ENCODE results near the gene PFAS.

Gene PFAS

DNA sequence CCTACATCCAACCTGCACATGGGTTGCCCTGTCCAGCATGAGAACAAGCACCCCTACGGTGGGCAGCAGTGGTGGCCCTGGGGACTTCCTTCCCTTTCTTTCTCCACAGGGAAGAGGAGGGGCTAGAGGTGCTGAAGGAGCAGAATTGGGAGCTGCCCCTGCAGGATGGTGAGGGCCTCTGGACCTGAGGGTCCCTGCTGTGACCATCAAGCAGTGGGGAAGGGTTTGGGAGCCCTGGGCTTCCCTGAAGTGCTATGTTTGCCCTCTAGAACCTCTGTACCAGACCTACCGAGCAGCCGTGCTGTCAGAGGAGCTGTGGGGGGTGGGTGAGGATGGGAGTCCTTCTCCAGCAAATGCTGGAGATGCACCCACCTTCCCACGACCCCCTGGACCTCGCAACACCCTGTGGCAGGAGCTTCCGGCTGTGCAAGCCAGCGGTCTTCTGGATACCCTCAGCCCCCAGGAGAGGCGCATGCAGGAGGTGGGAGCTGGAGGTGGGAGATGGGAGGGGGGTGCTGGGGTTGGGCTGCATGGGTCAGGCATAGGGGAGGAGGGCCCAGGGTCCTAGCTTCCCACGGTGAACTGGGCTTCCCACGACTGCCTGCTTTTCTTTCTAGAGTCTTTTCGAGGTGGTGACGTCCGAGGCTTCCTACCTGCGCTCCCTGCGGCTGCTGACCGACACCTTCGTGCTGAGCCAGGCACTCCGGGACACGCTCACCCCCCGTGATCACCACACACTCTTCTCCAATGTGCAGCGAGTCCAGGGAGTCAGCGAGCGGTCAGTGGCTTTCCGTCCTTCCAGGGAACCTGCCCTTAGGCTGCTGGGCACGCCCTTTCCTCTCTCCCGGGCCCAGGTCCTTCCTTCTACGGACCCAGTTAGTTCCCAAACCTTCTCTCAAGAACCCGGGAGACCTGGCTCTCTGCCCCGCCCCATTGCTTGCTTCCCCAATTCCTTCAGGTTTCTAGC, 66.0 kb downstream of the PFAS start:
- Histone ChIP-seq H3K4me3 (replicated peaks; ENCODE audit: insufficient read depth, low read length) (no peak overlapping the region), H3K27ac (replicated peaks) (no peak overlapping the region), H3K27me3 (ENCODE audit: insufficient read depth, poor library complexity, severe bottlenecking) (no peaks in the 10 kb centered on the region)
- DNase-seq (ENCODE audit: low read depth in 1 of 2, low spot score in 1 of 2): no peak
- TF ChIP-seq, protein P1, sequence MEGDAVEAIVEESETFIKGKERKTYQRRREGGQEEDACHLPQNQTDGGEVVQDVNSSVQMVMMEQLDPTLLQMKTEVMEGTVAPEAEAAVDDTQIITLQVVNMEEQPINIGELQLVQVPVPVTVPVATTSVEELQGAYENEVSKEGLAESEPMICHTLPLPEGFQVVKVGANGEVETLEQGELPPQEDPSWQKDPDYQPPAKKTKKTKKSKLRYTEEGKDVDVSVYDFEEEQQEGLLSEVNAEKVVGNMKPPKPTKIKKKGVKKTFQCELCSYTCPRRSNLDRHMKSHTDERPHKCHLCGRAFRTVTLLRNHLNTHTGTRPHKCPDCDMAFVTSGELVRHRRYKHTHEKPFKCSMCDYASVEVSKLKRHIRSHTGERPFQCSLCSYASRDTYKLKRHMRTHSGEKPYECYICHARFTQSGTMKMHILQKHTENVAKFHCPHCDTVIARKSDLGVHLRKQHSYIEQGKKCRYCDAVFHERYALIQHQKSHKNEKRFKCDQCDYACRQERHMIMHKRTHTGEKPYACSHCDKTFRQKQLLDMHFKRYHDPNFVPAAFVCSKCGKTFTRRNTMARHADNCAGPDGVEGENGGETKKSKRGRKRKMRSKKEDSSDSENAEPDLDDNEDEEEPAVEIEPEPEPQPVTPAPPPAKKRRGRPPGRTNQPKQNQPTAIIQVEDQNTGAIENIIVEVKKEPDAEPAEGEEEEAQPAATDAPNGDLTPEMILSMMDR (IDR thresholded peaks at IDR 0.05; ENCODE audit: insufficient read depth, low read length): no peak
- TF ChIP-seq SPI1 (IDR thresholded peaks at IDR 0.05; ENCODE audit: borderline replicate concordance, low read depth): no peak
- no peak for TF ChIP-seq POLR2AphosphoS5 (IDR thresholded peaks at IDR 0.05; ENCODE audit: low read depth)
- TF ChIP-seq, protein P2, sequence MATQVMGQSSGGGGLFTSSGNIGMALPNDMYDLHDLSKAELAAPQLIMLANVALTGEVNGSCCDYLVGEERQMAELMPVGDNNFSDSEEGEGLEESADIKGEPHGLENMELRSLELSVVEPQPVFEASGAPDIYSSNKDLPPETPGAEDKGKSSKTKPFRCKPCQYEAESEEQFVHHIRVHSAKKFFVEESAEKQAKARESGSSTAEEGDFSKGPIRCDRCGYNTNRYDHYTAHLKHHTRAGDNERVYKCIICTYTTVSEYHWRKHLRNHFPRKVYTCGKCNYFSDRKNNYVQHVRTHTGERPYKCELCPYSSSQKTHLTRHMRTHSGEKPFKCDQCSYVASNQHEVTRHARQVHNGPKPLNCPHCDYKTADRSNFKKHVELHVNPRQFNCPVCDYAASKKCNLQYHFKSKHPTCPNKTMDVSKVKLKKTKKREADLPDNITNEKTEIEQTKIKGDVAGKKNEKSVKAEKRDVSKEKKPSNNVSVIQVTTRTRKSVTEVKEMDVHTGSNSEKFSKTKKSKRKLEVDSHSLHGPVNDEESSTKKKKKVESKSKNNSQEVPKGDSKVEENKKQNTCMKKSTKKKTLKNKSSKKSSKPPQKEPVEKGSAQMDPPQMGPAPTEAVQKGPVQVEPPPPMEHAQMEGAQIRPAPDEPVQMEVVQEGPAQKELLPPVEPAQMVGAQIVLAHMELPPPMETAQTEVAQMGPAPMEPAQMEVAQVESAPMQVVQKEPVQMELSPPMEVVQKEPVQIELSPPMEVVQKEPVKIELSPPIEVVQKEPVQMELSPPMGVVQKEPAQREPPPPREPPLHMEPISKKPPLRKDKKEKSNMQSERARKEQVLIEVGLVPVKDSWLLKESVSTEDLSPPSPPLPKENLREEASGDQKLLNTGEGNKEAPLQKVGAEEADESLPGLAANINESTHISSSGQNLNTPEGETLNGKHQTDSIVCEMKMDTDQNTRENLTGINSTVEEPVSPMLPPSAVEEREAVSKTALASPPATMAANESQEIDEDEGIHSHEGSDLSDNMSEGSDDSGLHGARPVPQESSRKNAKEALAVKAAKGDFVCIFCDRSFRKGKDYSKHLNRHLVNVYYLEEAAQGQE (IDR thresholded peaks at IDR 0.05; ENCODE audit: insufficient replicate concordance, low read depth): no peak
- TF ChIP-seq GABPA (IDR thresholded peaks at IDR 0.05; ENCODE audit: low read depth): no peak

DNA sequence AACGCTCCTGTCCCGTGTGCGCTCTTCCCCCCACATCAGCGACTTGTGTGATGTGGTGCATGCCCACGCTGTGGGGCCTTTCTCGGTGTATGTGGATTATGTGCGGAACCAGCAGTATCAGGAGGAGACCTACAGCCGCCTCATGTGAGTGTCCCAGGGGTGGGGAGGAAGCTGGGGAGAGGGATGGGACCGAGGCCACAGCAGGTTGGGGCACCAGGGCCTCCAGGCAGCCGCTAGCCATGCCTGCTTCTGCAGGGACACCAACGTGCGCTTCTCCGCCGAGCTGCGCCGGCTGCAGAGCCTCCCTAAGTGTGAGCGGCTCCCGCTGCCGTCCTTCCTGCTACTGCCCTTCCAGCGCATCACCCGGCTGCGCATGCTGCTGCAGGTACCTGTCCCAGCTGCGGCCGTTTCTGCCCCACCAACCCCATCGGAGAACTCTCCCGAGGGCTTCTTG, 66.7 kb downstream of the PFAS start:
- H3K27ac ChIP-seq (replicated peaks): no peak overlapping the region
- no peaks in the 10 kb centered on the region for H3K27me3 ChIP-seq (ENCODE audit: insufficient read depth, poor library complexity, severe bottlenecking)
- no peak for DNase-seq (ENCODE audit: low read depth in 1 of 2, low spot score in 1 of 2)
- TF ChIP-seq, protein P2 (IDR thresholded peaks at IDR 0.05; ENCODE audit: insufficient replicate concordance, low read depth): no peak
- TF ChIP-seq POLR2AphosphoS5 (IDR thresholded peaks at IDR 0.05; ENCODE audit: low read depth) (no peak), SPI1 (IDR thresholded peaks at IDR 0.05; ENCODE audit: borderline replicate concordance, low read depth) (no peak), GABPA (IDR thresholded peaks at IDR 0.05; ENCODE audit: low read depth) (no peak)
- TF ChIP-seq, protein P1 (IDR thresholded peaks at IDR 0.05; ENCODE audit: insufficient read depth, low read length): no peak
- no peak overlapping the region for H3K4me3 ChIP-seq (replicated peaks; ENCODE audit: insufficient read depth, low read length)

DNA sequence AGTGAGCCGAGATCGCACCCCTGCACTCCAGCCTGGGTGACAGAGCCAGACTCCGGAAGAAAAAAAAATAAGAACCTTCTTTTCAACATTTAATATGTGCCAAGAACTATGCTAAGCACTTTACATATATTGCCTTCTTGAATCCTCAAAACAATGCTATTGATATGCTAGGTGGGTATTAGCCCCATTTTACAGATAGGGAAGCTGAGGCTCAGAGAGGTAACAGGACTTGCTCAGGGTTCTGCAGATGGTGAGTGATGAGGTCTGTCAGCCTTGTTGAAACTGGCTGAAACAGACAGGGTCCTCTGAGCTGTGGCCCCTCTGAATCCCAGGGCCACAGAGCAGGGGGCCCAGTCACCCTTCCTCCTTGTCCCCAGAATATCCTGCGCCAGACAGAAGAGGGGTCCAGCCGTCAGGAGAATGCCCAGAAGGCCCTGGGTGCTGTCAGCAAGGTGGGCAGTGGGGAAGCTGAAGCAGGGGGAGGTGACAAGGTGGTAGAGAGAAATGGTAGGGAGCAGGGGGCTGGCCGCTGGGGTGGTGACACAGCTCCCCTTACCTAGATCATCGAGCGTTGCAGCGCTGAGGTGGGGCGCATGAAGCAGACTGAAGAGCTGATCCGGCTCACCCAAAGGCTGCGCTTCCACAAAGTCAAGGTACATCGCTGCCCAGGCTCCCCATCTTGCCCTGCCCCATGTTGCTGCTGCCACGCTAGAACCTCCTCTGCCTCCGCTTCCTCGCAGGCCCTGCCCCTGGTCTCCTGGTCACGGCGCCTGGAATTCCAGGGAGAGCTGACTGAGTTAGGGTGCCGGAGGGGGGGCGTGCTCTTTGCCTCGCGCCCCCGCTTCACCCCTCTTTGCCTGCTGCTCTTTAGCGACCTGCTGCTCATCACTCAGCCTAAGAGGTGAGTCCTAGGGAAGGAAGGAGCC, 69.2 kb downstream of the PFAS start:
- H3K4me3 ChIP-seq (replicated peaks; ENCODE audit: insufficient read depth, low read length): no peak overlapping the region
- TF ChIP-seq, protein P2 (IDR thresholded peaks at IDR 0.05; ENCODE audit: insufficient replicate concordance, low read depth): no peak
- TF ChIP-seq GABPA (IDR thresholded peaks at IDR 0.05; ENCODE audit: low read depth) (no peak), POLR2AphosphoS5 (IDR thresholded peaks at IDR 0.05; ENCODE audit: low read depth) (no peak), SPI1 (IDR thresholded peaks at IDR 0.05; ENCODE audit: borderline replicate concordance, low read depth) (no peak)
- TF ChIP-seq, protein P1 (IDR thresholded peaks at IDR 0.05; ENCODE audit: insufficient read depth, low read length): no peak
- DNase-seq (ENCODE audit: low read depth in 1 of 2, low spot score in 1 of 2): no peak
- H3K27ac ChIP-seq (replicated peaks): no peak overlapping the region
- no peaks in the 10 kb centered on the region for H3K27me3 ChIP-seq (ENCODE audit: insufficient read depth, poor library complexity, severe bottlenecking)
